SU-DHL-6 (cell line): ENCODE data around the gene GFOD1.

ENCODE experiments used
- H2AFZ ChIP-seq: fragments of 200-600 bp; sonication (generic); 2 replicates; pipeline ENCODE4 v1.6.1; 2014; ENCODE audit warnings: low read depth, mild to moderate bottlenecking, moderate library complexity, mixed read lengths, antibody characterized with exemption, low read length; ENCODE audit not compliant: severe bottlenecking
- H3F3A ChIP-seq: fragments of 200-600 bp; shearing (Covaris generic); 2 replicates; pipeline ENCODE4 v1.6.0; 2016; ENCODE audit warnings: antibody characterized with exemption, mild to moderate bottlenecking; ENCODE audit not compliant: insufficient read depth
- H3K27ac ChIP-seq: fragments of 200-600 bp; sonication (generic); 2 replicates; pipeline ENCODE4 v1.5.1; 2016; ENCODE audit warnings: low read depth, mild to moderate bottlenecking, low read length, moderate library complexity, mixed read lengths
- H3K27me3 ChIP-seq: fragments of 200-600 bp; sonication (generic), shearing (Covaris generic); 2 replicates; pipeline ENCODE4 v1.6.0; 2014; ENCODE audit warnings: mild to moderate bottlenecking, low read length
- H3K36me3 ChIP-seq: fragments of 200-600 bp; sonication (generic); 2 replicates; pipeline ENCODE4 v1.6.1; 2014; ENCODE audit warnings: mild to moderate bottlenecking, low read length, mixed read lengths
- H3K4me2 ChIP-seq: fragments of 300-600, 200-600 bp; shearing (Covaris generic), sonication (generic); 2 replicates; pipeline ENCODE4 v1.6.0; 2014; ENCODE audit warnings: low read length, low read depth, mild to moderate bottlenecking; ENCODE audit not compliant: poor library complexity, severe bottlenecking
- H3K4me3 ChIP-seq: fragments of 200-600 bp; sonication (generic); 2 replicates; pipeline ENCODE4 v1.5.1; 2014; ENCODE audit warnings: antibody characterized with exemption, low read length, mild to moderate bottlenecking, mixed read lengths; ENCODE audit not compliant: insufficient read depth, poor library complexity, severe bottlenecking
- H3K79me2 ChIP-seq: fragments of 200-600 bp; sonication (generic); 2 replicates; pipeline ENCODE4 v1.6.1; 2014; ENCODE audit warnings: mild to moderate bottlenecking, low read length, moderate library complexity; ENCODE audit not compliant: insufficient read depth
- H3K9ac ChIP-seq: fragments of 200-600 bp; sonication (generic); 2 replicates; pipeline ENCODE4 v1.7.0; 2014; ENCODE audit warnings: mild to moderate bottlenecking, low read length
- H3K9me2 ChIP-seq: fragments of 200-600 bp; sonication (generic); replicated peaks from 2 replicates; pipeline ENCODE4 v1.6.1; 2014; ENCODE audit warnings: low read length; ENCODE audit not compliant: insufficient read depth
- H3K9me3 ChIP-seq: fragments of 200-600 bp; sonication (generic); 2 replicates; pipeline ENCODE4 v1.6.1; 2014; ENCODE audit warnings: low read length, mixed read lengths; ENCODE audit not compliant: insufficient read depth
- H4K20me1 ChIP-seq: fragments of 200-600 bp; sonication (generic); 2 replicates; pipeline ENCODE4 v1.6.1; 2014; ENCODE audit warnings: low read depth, mild to moderate bottlenecking, antibody characterized with exemption, low read length, moderate library complexity, mixed read lengths
- CTCF ChIP-seq: fragments of 200-600 bp; sonication (generic); IDR thresholded peaks from one replicate; pipeline ENCODE4 v1.5.1; 2017; ENCODE audit warnings: antibody characterized with exemption, mild to moderate bottlenecking, low read length, moderate library complexity; ENCODE audit not compliant: insufficient read depth, poor library complexity, severe bottlenecking
- EZH2phosphoT487 ChIP-seq: fragments of 200-600 bp; sonication (generic), shearing (Covaris generic); conservative IDR thresholded peaks from 2 replicates; pipeline ENCODE4 v1.6.1; 2018; ENCODE audit warnings: mild to moderate bottlenecking, antibody characterized with exemption, low read length, moderate library complexity, mixed read lengths

GFOD1 gene

DNA sequence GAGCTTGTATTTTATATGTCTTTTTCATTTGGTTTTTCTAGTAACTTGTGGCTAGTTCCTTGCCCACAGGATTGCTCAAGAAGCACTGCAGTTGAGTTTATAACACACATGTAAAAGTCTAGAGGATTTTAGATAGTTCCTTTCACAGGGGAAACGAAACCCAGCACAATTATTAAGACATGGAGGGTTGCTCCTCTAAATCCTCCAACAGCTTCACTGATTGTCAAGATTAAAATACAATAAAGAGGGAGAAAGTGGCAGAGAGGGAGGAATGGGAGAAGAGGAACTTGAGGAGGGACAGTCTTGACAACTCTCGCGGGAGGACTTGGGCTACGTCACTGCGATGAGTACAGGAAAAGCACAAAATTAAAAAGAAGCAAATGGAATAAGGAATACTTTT lies 149.4 kb downstream of the GFOD1 start:
- H3K4me3 ChIP-seq: no peak overlapping the region
- TF ChIP-seq EZH2phosphoT487 (no peak), CTCF (no peak)

DNA sequence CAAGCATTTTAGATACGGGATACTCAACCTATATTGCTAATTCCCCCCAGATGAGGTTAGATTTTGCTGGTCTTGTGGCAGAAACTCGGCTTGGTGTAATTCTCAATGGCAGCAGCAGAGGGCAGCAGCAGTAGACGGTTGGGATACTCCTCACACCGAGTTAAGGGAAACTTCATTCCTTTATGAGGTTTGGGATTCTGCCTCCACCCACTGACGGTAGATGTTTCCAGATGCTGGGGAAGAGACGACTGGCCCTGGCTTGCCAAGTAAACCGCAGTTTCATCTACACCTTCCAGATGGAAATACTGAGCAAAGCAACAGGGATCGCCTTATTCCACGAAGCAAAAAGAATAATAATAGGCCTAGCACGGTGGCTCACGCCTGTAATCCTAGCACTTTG lies 150.8 kb downstream of the GFOD1 start:
- Histone ChIP-seq H3K4me2 (no peak overlapping the region), H2AFZ (no peak overlapping the region)

More for the DNA sequence above, 149.4 kb downstream of the GFOD1 start:
- no peaks in the 10 kb centered on the region for H3K79me2 ChIP-seq
- no peak overlapping the region for H3K4me2 ChIP-seq
- H3K36me3 ChIP-seq: no peaks in the 10 kb centered on the region
- no peaks in the 10 kb centered on the region for H3K27me3 ChIP-seq
- H2AFZ ChIP-seq: no peak overlapping the region
- H3F3A ChIP-seq: no peaks in the 10 kb centered on the region
- H4K20me1 ChIP-seq: no peaks in the 10 kb centered on the region
- H3K9me2 ChIP-seq: no peaks in the 10 kb centered on the region
- no peak overlapping the region for H3K27ac ChIP-seq
- no peak overlapping the region for H3K9ac ChIP-seq
- H3K9me3 ChIP-seq: 0 out of 2 replicates have a peak, but pooled peaks cover 8% of the 10 kb centered on the region

GRCh38 chr6:13334953-13335352 lies 152.4 kb downstream of the GFOD1 start:
- Histone ChIP-seq H3K27me3 (no peaks in the 10 kb centered on the region), H3F3A (no peaks in the 10 kb centered on the region), H3K27ac (no peak overlapping the region), H4K20me1 (no peaks in the 10 kb centered on the region), H3K4me2 (no peak overlapping the region), H3K9me3 (no peaks in the 10 kb centered on the region), H3K9me2 (no peaks in the 10 kb centered on the region), H3K9ac (no peak overlapping the region), H3K36me3 (no peaks in the 10 kb centered on the region), H3K79me2 (no peaks in the 10 kb centered on the region), H3K4me3 (no peak overlapping the region), H2AFZ (no peak overlapping the region)
- TF ChIP-seq CTCF (no peak), EZH2phosphoT487 (no peak)

More for the DNA sequence above, 150.8 kb downstream of the GFOD1 start:
- Histone ChIP-seq H3K9me2 (no peaks in the 10 kb centered on the region), H3K9me3 (0 out of 2 replicates have a peak, but pooled peaks cover 3% of the 10 kb centered on the region), H3F3A (no peaks in the 10 kb centered on the region), H3K27me3 (no peaks in the 10 kb centered on the region), H3K9ac (no peak overlapping the region), H3K4me3 (no peak overlapping the region), H3K79me2 (no peaks in the 10 kb centered on the region), H4K20me1 (no peaks in the 10 kb centered on the region), H3K27ac (no peak overlapping the region), H3K36me3 (no peaks in the 10 kb centered on the region)
- TF ChIP-seq EZH2phosphoT487: no peak
- peak; percentile 98 for TF ChIP-seq CTCF

GRCh38 chr6:13332349-13332706 lies 155.1 kb downstream of the GFOD1 start:
- H3K27me3 ChIP-seq: no peaks in the 10 kb centered on the region
- no peak overlapping the region for H3K27ac ChIP-seq
- H3K4me3 ChIP-seq: no peak overlapping the region
- H4K20me1 ChIP-seq: no peaks in the 10 kb centered on the region
- H3F3A ChIP-seq: no peaks in the 10 kb centered on the region
- H2AFZ ChIP-seq: no peak overlapping the region
- no peaks in the 10 kb centered on the region for H3K9me2 ChIP-seq
- no peaks in the 10 kb centered on the region for H3K79me2 ChIP-seq
- H3K9ac ChIP-seq: no peak overlapping the region
- TF ChIP-seq EZH2phosphoT487: no peak
- TF ChIP-seq CTCF: no peak
- no peak overlapping the region for H3K4me2 ChIP-seq
- no peaks in the 10 kb centered on the region for H3K36me3 ChIP-seq
- no peaks in the 10 kb centered on the region for H3K9me3 ChIP-seq
